H4 (cell line): Measurements from ENCODE around the gene PPP3R2. TPM values are rescaled to one million over a fixed set of nuclear protein-coding genes. Genes with fewer than 3 reads are reported as not detected.
A peak's percentile ranks its signal among the peaks of the same experiment; 100 is the strongest.
"Not testable (repeated sequence)": the region's sequence is repeated elsewhere in the genome, so short reads cannot be mapped to it uniquely, and the experiment has no call there.

Experiments used
- DNase-seq: peaks from one replicate; pipeline ENCODE4 v3.0.0-alpha.2; 2015; ENCODE audit warnings: low spot score
- total RNA-seq: library from RNA; depleted of rRNA; stranded (reverse); fragments of >200 nt; shearing (Covaris generic); gene quantifications from 2 replicates; pipeline ENCODE4 v1.2.3, GENCODE V29; 2014

The PPP3R2 gene
- total RNA-seq, 1 experiment from 2014 or later, result not detected

DNA sequence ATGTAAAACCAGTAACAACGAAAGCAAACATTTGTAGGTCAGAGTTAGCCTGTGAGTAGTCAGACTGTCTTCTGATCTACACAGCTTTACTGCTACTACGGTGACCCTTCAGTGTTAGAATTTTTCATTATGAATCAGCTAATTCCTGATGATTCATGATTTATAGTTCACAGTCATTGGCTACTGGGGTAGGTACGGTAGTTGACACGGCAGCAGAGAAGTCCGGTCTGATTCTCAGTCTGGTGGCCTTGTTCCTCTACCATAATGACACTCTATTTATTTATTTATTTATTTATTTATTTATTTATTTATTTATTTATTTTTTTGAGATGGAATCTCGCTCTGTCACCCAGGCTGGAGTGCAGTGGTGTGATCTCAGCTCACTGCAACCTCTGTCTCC lies 4.7 kb downstream of the PPP3R2 start:
- peak; percentile 17 for DNase-seq

DNA sequence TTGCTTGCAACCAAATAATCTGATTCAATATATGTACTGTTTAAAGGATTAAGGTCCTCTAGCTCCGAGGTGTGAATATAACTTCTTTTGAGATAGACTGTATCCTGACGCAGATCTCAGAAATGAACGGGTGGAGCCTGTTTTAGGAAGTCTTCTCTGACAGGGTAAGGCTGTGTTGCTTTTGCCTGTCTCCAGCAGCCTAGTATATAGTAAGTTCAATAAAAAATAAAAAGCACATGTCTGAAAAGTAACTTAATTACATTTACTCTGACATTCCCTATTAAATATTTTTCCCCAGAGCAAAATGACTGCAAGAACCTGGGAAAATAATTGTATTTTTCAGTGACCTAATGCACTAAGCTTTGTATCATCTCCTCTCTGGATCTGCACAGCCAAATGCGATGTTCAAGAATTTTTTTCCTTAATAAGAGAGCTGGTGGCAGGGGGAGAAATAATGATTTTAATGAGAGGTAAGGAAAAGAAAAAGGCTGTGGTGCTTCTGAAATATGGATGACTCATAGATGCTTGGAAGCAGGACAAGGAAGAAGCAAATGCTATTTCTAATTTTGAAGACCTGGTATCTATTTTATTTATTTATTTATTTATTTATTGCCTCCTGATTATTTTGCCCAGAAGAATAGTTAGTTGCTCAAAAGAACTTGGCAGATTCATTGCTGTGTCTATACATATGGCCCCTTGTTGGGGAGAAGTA lies 7.3 kb downstream of the PPP3R2 start:
- no peak for DNase-seq

DNA sequence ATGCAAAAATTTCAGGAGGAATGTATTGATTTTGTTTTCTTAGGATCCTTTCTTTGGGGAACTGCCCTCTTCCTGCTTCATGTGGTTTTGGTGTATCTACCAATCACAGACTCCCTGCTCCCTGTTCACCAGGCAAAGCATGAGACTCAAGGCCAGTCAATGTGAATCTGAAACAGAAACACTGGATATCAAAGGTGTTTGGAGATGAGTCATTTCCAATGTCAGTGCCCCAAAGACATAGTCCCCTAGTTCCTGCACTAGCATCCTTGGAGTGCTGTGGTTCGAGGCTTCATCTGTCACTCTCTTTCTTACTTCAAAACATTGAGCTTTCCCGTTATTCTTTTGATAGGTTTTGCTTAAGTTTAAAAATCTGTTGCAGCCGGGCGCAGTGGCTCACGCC lies 8.1 kb downstream of the PPP3R2 start:
- no peak for DNase-seq

DNA sequence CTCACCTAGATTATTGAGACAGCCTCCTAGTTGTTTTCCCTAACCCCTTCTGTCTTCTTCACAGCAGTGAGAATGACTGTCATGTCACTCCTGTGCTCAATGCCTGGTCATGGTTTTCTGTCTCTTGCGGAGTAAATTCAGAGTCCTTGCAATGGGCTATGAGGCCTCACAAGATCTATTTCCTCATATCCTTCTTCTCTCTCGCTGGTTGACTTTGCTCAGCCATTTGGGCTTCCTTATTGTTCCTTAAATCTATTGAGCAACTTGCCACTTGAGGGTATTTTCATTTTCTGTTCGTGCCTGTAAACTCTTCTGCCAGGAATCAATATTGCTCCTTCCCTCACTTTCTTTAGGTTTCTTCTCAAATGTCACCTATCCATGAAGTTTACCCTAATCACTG lies 9.0 kb downstream of the PPP3R2 start:
- no peak for DNase-seq

DNA sequence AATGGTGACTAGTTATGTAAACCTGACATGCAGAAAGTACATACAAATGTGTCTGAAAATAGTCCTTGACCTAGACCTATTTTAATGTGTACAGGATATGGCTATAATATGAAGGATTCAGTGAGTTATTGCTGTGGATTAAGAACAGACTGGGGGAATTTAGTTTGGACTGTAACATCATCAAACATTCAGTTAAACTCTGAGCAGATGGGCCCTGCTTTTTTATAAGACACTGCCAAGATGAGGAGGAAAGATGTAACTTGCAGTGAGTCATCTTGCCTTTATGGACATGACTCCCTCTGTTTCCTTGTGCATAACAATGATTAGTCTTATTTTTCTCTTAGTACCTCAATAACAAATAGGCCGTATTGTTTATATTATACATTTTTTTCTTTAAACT lies 12.2 kb downstream of the PPP3R2 start:
- no peak for DNase-seq

DNA sequence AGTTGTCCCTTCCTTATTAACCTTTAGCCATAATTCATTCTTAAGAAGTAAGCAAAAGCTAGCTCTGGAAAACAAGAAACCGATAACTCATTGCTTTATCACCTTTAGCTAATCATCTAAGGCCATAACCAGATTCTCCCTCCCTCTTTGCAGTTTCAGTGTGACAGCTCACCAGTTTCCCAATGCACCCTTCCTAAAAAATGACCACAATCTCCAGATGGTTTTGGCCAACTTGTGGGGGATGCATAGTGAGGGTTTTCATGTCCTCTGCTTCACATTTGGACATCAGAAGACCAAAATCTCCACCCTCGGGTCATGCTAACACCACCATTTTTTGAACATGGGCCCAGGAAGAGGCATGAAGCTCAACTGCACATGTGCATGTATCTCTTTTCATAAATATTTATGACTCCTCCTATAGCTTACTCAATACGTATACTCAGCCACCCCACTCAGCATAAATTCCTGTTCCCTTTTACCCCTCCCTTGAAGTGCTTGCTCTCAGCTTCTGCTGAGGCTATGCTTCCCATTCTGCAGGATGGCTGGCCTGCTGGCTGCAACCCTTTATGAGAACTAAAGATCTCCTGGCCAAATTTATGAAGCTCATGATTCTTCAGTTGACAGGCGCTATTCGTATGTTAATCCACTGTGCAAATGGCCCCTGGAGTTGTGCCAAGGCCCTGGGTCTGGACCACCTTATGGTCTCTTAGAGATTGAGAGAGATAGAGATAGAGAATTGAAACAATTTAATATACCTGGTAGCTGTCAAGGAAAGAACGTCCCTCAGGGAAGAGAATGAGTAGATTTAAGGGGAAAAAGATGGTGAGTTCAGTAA lies 14.8 kb downstream of the PPP3R2 start:
- no peak for DNase-seq

DNA sequence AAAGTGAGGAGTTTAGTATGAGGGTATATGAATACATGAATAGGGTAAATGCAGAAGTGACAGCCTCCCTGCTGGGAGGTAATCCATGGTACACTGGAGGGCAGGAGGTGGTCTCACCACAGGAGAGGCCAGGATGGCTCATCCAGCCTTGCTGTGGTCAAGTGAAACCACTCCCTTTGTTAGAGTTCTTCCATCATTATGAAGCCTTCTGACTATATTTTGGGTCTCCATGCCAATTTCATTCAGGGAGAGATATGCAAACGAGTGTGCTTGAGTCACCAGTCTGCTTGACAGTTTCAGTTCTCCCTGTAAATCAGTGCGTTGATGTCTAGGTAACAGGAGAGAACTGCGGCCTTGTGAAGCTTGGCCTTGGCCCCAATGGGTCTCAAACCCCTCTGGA lies 16.4 kb downstream of the PPP3R2 start:
- no peak for DNase-seq

DNA sequence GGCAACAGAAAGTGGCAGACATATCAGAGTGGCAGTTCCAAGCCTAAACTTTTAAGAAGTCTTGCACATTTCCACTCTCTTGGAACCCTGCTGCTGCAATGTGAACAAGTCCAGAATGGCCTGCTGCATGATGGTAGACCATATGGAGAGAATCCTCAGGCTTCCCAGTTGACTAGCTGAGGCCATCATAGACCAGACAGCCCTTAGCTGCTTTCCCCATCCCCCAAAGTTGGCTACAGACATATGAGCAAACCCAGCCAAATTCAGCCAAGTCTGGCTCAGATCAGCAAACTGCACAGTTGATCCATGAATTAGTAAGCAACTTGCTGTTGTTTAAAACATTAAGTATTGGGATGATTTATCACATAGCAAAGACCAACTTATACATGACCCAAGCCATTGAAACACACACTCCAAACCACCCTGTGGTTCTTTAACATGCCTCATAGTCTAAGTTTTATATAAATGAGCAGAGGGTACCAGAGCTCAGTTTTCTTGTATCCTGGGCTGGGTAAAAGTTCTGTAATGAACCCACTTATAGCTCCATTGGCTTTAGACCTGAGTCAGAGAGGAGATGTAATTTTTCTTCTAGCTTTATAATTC lies 19.9 kb downstream of the PPP3R2 start:
- no peak for DNase-seq

DNA sequence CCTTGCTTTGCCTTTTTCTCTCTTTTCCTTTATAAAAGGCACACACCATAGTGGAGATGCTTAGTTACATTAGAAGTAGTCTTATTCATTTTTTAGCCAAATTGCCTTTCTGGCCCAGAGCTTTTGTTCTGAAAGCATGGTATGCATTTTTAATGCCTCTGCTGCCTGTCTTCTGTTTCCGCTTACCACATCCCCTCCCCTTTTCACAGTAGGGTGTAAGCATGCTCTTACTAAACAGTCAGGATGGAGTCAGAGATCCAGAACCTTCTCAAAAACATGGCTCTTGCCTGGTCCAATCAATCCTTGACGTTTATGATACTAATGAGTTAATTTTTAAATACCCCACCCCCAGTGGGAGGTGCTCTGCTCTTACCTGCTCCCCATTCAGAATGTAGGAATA lies 22.5 kb downstream of the PPP3R2 start:
- no peak for DNase-seq

DNA sequence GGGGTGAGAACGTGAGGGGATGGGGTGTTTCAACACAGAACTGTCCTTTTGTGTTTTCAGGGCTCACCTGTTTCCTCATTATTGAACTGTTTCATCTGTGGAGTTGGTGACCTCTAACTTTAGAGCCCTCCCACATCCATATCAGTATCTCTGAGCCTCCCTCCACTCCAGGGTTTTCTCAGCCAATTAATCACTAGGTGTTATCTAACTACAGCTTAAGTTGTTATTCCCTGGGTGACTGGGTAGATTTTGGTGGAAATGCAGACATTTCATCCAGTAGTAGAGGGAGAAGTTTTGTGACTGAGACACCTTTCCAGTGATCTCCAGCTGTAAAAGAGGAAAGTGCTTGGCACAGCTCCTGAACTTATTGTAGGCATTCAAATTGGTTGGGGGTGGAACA lies 23.7 kb downstream of the PPP3R2 start:
- no peak for DNase-seq

DNA sequence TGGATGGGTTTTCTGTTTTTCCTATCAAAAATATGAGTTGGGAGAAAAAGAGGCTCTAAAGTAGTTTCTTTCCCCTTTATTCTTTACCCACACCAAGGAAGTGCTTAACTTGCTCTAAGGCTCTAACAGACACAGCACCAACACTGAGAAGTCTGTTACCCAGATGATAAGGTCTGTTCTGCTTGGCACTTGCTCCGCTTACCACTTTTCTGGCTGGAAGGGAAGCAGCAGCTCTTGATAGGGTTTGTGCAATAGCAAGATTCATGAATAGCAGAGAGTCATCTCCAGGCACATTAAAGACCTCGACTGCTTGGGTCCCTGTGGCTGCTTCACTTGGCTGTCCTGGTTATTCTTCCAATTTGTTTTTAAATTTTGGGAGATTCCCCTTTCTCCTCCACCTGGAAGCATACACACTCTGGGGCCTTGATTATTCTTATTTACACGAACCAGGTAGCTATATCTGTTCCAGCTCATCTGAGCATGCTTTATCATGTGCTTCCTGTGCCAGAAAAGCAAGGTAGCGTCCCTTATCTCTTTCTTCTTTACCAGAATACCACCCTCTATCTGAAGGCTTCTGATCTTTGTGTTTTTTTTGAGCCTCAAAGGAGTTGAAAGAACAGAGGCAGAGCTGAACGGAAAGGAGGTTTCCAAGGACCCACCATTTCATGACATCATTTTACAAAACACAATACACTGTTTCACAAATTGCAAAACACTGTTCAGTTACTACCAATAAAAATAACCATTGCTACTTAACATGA lies 24.8 kb downstream of the PPP3R2 start:
- DNase-seq, result no peak

DNA sequence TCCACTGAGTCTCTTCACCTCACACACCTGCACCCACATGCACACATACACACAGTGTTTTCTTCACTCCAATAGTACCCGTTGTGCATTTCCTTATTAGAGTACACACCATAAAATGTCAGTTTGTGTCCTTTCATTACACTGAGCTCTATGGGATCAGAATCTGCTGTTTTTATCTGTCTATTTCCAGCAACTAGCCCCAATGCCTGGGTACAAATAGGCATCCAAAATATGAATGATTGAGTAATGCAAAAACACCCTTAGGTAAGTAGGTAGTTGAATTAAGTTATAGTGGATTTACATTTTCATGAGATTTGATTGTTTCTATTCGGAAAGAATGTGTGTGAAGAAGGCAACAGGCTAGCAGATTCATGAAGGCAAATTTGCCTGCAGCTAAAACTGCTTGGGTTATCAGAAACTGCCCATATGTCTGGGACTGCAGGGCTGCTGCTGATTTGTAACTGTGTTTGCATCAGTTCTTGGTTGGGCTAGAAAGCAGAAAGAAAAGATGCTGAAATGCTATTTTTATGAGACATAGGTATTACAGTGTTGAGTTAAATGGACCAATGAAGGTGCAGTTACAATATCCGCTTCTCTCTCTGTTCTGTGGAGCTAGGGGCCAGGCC lies 26.9 kb downstream of the PPP3R2 start:
- DNase-seq, result no peak

DNA sequence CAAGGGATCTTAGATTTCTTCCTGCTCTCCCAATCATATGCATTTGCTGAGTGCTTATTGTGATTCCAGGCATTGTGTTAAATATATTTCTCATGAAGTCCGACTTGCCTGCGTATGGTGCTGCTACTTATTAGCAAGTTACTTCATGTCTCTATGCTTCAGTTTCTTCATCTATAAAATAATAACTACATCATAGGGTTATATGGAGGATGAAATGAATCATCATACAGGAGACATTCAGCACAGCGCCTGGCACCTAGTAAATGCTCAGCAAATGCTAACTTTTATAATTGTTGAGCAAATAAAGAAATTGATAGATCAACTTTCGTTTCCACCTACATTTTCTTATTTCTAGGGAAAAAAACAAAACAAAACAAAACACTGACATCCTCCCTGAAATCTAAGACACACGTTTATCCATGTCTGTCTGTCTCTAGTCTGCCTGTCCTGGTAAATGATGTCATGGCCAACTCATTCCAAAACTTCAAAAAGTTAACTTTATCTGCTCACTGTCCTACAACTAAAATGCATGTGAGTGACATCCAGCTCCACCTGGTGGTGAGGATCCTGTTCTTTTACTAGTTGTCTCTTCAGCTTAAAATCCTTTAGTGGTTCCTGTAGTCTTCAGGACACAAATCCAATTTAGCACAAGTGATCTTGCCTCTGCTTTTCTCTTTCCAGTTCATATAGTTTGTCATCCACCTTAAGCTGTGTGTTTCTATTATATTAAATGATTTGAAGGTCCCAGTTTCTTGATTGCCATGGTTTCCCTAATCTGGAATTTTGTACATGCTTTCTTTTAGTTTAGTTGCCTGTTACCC lies 27.7 kb downstream of the PPP3R2 start:
- DNase-seq, result peak; percentile 13

DNA sequence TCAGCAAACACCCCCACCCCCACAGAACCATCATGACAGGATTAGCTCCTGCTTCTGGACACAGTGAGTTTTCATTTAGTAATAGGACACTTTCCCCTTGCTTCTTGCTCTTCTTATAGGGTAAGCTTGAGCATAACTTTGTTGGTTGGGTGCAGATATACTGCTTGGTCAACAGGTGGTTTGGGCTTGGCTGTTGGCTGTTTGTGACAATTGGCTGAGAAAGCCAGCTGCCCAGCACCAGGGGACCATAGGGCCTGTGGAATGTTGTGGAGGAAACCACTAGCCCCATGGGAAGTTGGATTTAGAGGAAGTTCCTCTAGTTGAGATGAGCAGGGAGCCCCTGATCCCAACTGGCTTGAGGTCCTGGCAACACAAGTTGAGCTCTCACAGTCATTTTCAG lies 30.5 kb downstream of the PPP3R2 start:
- DNase-seq, result no peak

DNA sequence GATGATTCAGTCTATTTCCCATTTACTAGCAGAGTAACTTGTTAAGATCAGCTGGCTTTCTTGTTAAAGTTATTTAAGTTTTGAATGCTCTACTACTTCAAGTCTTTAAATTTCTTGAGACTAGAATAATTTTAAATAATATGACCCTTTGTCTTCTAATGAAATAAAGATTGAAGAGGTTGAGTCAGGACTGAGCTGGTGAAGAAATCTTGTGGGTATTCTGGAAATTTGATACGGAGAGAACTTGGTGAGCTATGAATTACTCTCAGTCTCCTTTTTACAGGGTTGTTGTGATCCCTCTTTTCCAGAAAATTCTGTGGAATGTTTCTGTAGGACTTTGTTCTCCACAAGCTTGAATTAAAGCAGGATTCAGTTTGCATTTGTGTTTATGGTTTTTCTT lies 31.8 kb downstream of the PPP3R2 start:
- no peak for DNase-seq

DNA sequence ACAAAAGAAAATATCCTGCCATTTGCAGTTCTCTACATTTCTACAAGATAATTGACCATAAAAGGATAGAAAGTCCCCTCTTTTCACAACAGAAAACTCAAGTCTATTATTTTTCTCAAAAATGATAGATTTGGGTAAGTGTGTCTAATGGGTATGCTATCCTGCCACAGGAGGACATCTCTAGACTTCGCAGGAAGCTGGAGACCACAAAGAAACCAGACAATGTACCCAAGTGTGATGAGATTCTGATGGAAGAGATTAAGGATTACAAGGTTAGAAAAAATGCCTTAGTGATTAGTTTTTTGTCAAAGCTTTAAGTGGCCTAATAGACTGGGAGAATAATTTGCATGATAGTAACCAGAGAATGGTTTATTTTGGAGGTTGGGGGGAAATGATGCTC lies 33.0 kb downstream of the PPP3R2 start:
- no peak for DNase-seq

DNA sequence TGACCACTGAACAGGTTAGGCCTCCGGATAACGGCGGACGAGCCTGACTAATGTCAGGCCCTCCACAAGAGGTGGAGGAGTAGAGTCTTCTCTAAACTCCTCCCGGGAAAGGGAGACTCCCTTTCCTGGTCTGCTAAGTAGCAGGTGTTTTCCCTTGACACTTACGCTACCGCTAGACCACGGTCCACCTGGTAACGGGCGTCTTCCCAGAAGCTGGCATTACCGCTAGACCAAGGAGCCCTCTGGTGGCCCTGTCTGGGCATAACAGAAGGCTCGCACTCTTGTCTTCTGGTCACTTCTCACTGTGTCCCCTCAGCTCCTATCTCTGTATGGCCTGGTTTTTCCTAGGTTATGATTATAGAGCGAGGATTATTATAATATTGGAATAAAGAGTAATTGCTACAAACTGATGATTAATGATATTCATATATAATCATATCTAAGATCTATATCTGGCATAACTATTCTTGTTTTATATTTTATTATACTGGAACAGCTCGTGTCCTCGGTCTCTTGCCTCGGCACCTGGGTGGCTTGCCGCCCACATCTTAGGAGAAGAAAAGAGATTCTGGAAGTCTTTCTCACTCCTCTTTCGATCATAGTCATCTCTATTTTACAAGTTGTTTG lies 45.2 kb downstream of the PPP3R2 start:
- DNase-seq, result not testable (repeated sequence)

DNA sequence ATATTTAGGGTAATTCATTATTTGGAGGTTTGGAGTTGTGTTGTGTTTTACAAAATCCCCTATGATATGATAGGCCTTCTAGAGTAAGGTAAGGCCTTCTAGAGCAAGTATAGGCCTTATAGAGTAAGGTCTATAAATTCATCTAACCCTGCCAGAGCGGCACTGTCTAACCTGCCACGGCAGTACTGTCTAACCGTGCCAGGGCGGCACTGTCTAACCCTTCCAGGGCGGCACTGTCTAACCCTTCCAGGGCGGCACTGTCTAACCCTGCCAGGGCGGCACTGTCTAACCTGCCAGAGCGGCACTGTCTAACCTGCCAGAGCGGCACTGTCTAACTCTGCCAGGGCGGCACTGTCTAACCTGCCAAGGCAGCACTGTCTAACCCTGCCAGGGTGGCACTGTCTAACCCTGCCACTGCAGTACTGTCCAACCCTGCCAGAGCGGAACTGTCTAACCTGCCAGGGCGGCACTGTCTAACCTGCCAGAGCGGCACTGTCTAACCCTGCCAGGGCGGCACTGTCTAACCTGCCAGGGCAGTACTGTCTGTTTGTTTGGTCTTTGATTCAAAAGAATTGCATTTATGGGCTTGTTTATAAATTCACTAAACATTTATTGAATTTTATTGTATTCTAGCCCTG lies 51.6 kb downstream of the PPP3R2 start:
- no peak for DNase-seq
